Measurements from ENCODE around the gene RANBP10. TPM values are rescaled to one million over a fixed set of nuclear protein-coding genes. Genes with fewer than 3 reads are reported as not detected.

The RANBP10 gene
- total and polyA plus RNA-seq, 4 donors, result 6.7 to 23.0 (median 14.3) TPM

DNA sequence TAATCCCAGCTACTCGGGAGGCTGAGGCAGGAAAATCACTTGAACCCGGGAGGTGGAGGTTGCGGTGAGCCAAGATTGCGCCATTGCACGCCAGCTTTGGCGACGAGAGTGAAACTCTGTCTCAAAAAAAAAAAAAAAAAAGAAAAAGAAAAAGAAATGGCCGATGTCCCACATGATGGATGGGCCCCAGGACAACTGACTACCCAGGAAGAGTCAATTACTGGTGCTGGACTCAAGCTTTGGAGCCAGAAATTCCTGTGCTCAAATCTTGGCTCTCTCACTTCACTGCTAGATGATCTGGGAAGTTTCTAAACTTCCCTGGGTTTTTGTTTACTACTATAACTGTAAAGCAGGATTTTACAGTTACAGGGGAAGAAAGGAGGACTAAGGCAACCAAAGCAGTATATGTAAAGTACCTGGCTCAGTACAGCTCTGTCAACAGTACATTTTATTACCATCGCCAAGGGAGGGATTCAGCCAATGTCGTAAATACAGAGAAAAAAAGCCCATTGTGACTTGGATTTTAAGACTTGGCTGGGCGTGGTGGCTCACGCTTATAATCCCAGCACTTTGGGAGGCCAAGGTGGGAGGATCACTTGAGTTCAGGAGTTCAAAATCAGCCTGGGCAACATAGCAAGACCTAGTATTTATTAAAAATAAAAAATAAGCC is 127.9 kb downstream of the RANBP10 start:
- H3K27me3 ChIP-seq (ENCODE audit: control insufficient read depth in 3 of 3, insufficient read depth in 3 of 3, low read length in 2 of 3), result no peaks in the 10 kb centered on the region
- H3K9me3 ChIP-seq (ENCODE audit: control insufficient read depth in 4 of 4, insufficient read depth in 3 of 4, low read length in 3 of 4), result no peaks in the 10 kb centered on the region
- H3K4me1 ChIP-seq (ENCODE audit: control insufficient read depth in 5 of 5, insufficient read depth in 5 of 5, low read length in 5 of 5), result peaks cover 0 to 16% (median 12%) of the 10 kb centered on the region in 5 donors
- no peak for ATAC-seq (ENCODE audit: insufficient read depth, low FRiP score)
- DNase-seq, result peak in 1 of 3 donors; percentile 32
- TF ChIP-seq, protein P1, sequence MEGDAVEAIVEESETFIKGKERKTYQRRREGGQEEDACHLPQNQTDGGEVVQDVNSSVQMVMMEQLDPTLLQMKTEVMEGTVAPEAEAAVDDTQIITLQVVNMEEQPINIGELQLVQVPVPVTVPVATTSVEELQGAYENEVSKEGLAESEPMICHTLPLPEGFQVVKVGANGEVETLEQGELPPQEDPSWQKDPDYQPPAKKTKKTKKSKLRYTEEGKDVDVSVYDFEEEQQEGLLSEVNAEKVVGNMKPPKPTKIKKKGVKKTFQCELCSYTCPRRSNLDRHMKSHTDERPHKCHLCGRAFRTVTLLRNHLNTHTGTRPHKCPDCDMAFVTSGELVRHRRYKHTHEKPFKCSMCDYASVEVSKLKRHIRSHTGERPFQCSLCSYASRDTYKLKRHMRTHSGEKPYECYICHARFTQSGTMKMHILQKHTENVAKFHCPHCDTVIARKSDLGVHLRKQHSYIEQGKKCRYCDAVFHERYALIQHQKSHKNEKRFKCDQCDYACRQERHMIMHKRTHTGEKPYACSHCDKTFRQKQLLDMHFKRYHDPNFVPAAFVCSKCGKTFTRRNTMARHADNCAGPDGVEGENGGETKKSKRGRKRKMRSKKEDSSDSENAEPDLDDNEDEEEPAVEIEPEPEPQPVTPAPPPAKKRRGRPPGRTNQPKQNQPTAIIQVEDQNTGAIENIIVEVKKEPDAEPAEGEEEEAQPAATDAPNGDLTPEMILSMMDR (IDR thresholded peaks at IDR 0.05; ENCODE audit: control extremely low read depth, extremely low read depth), result no peak
- H3K36me3 ChIP-seq (ENCODE audit: control insufficient read depth in 4 of 4, insufficient read depth in 4 of 4, low read length in 4 of 4), result peaks cover 2 to 21% (median 6%) of the 10 kb centered on the region in 4 donors
- H3K9ac ChIP-seq (ENCODE audit: insufficient read depth in 1 of 2, low read length in 2 of 2), result no peak overlapping the region
- H3K4me3 ChIP-seq, result no peak overlapping the region
- WGBS, 2 donors, result 84 to 87% methylated on average over 12 of the region's 12 CpGs
- H3K27ac ChIP-seq (ENCODE audit: low read depth in 1 of 2, low read length in 1 of 2), result no peak overlapping the region

- TF ChIP-seq, protein P1 (IDR thresholded peaks at IDR 0.05; ENCODE audit: control extremely low read depth, extremely low read depth), result no peak
- no peak overlapping the region for H3K9ac ChIP-seq (ENCODE audit: insufficient read depth in 1 of 2, low read length in 2 of 2)
- H3K4me3 ChIP-seq, result no peak overlapping the region
- no peak for DNase-seq
- H3K4me1 ChIP-seq (ENCODE audit: control insufficient read depth in 5 of 5, insufficient read depth in 5 of 5, low read length in 5 of 5), result peaks cover 0 to 21% (median 17%) of the 10 kb centered on the region in 5 donors
- H3K36me3 ChIP-seq (ENCODE audit: control insufficient read depth in 4 of 4, insufficient read depth in 4 of 4, low read length in 4 of 4), result peaks cover 0 to 18% (median 2%) of the 10 kb centered on the region in 4 donors
- H3K27ac ChIP-seq (ENCODE audit: low read depth in 1 of 2, low read length in 1 of 2), result peak overlapping the region in 1 of 2 donors; percentile 1
- WGBS, 2 donors, result 84 to 98% methylated on average over 1 of the region's 1 CpG
- ATAC-seq (ENCODE audit: insufficient read depth, low FRiP score), result no peak
- no peaks in the 10 kb centered on the region for H3K9me3 ChIP-seq (ENCODE audit: control insufficient read depth in 4 of 4, insufficient read depth in 3 of 4, low read length in 3 of 4)
- H3K27me3 ChIP-seq (ENCODE audit: control insufficient read depth in 3 of 3, insufficient read depth in 3 of 3, low read length in 2 of 3), result no peaks in the 10 kb centered on the region
These were observed 128.6 kb downstream of the RANBP10 start for GRCh38 chr16:67677712-67678111.

DNA sequence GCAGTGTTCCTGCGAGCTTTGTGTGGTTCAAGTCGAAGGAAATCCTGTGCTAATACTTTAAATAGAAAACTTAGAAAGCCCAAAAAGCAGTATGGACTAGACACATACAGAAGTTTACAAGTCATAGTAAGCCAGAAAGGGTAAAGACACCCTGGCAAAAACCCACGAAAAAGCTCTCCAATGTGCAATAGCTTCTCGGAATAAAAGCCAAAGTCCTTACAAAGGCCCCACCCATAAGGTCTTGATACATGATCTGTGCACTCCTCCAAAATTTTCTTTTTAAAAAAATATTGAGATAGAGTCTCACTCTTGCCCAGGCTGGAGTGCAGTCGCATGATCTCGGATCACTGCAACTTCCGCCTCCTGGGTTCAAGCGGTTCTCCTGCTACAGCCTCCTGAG is 129.4 kb downstream of the RANBP10 start:
- TF ChIP-seq, protein P1 (IDR thresholded peaks at IDR 0.05; ENCODE audit: control extremely low read depth, extremely low read depth), result no peak
- WGBS, 2 donors, result 71 to 84% methylated on average over 8 of the region's 8 CpGs
- DNase-seq (no peak), ATAC-seq (ENCODE audit: insufficient read depth, low FRiP score) (no peak)
- Histone ChIP-seq H3K9me3 (ENCODE audit: control insufficient read depth in 4 of 4, insufficient read depth in 3 of 4, low read length in 3 of 4) (no peaks in the 10 kb centered on the region), H3K27me3 (ENCODE audit: control insufficient read depth in 3 of 3, insufficient read depth in 3 of 3, low read length in 2 of 3) (no peaks in the 10 kb centered on the region), H3K4me1 (ENCODE audit: control insufficient read depth in 5 of 5, insufficient read depth in 5 of 5, low read length in 5 of 5) (peaks cover 0 to 21% (median 17%) of the 10 kb centered on the region in 5 donors), H3K27ac (ENCODE audit: low read depth in 1 of 2, low read length in 1 of 2) (no peak overlapping the region), H3K36me3 (ENCODE audit: control insufficient read depth in 4 of 4, insufficient read depth in 4 of 4, low read length in 4 of 4) (peaks cover 0 to 18% (median 1%) of the 10 kb centered on the region in 4 donors), H3K9ac (ENCODE audit: insufficient read depth in 1 of 2, low read length in 2 of 2) (no peak overlapping the region), H3K4me3 (no peak overlapping the region)

All from lung (tissue), 12 donors.